Spleen (tissue), 7 donors: ENCODE results near the gene GLB1L.
"Not testable (repeated sequence)": the region's sequence is repeated elsewhere in the genome, so short reads cannot be mapped to it uniquely, and the experiment has no call there.

Experiments used
- CTCF ChIP-seq, 11 experiments: fragments of 200-600 bp in 7 of 11; fragments of 450-650 bp in 4 of 11; sonication (generic) in 4 of 11; IDR thresholded peaks in 8 of 11; conservative IDR thresholded peaks in 3 of 11; 1 replicate in 7 of 11; 2 replicates in 4 of 11; pipeline versions ENCODE4 v1.4.0 to v1.8.0; 2016 to 2021; ENCODE audit warnings: antibody characterized with exemption in 11 of 11, inconsistent platforms in 4 of 11, mild to moderate bottlenecking in 1 of 11
- POLR2A ChIP-seq, 3 donors: fragments of 450-650 bp; IDR thresholded peaks; one replicate each; pipeline ENCODE4 v1.5.1; 2017; ENCODE audit warnings: antibody characterized with exemption in 3 of 3, mild to moderate bottlenecking in 1 of 3
- POLR2AphosphoS5 ChIP-seq, 3 donors: sonication (generic); formaldehyde crosslinking; IDR thresholded peaks; one replicate each; pipeline ENCODE4 v1.5.1; 2017; ENCODE audit warnings: antibody characterized with exemption in 3 of 3
- donor health status: DM: no; HTN: no; CAD: no; lungs with moderate emphysema.
- donor health status: DM: no; HTN: no; CAD: no.
- donor health status: DM: no; HTN: no; CAD: no.

- TF ChIP-seq CTCF (IDR thresholded peaks at IDR 0.05 in 8 of 11, conservative IDR thresholded peaks at IDR 0.05 in 3 of 11); POLR2AphosphoS5 (IDR thresholded peaks at IDR 0.05); POLR2A (IDR thresholded peaks at IDR 0.05): not testable (repeated sequence)
These were observed 44.5 kb downstream of the GLB1L start for GRCh38 chr2:219200502-219201326.
